ENCODE data around the gene CTU2. TPM values are rescaled to one million over a fixed set of nuclear protein-coding genes. Genes with fewer than 3 reads are reported as not detected.

The CTU2 gene
- total RNA-seq, 1 donor from 2014 or later: 20.8 TPM

DNA sequence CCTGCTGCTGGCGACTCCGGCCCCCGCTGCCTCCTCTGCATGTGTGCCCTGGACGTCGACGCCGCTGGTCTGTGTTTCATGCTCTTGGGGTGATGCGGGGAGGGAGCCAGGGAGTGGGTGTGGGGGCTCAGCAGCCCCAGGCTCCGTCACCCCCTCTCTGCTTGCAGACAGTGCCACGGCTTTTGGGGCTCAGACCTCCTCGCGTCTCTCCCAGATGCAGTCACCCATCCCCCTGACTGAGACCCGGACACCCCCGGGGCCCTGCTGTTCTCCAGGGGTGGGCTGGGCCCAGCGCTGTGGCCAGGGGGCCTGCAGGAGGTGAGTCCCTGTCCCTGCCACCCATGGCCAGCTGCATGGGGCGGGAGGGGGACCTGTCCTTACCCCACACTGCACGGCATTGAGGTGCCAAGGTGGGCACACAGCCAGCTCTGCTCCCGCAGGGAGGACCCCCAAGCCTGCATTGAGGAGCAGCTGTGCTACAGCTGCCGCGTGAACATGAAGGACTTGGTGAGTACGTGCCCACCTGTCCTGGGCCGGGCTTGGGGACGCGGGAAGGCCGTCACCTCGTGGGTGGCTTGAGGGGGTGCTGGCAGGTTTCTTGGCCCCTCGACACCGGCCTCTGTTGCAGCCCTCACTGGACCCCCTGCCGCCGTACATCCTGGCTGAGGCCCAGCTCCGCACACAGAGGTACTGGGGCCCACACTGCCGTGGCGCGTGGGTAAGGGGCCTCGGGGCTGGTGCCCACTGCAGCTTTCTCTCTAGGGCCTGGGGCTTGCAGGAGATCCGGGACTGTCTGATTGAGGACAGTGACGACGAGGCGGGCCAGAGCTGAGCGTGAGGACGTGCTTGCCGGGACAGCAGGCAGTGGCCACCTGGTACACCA lies 8.4 kb downstream of the CTU2 start:
- TF ChIP-seq, protein P1, sequence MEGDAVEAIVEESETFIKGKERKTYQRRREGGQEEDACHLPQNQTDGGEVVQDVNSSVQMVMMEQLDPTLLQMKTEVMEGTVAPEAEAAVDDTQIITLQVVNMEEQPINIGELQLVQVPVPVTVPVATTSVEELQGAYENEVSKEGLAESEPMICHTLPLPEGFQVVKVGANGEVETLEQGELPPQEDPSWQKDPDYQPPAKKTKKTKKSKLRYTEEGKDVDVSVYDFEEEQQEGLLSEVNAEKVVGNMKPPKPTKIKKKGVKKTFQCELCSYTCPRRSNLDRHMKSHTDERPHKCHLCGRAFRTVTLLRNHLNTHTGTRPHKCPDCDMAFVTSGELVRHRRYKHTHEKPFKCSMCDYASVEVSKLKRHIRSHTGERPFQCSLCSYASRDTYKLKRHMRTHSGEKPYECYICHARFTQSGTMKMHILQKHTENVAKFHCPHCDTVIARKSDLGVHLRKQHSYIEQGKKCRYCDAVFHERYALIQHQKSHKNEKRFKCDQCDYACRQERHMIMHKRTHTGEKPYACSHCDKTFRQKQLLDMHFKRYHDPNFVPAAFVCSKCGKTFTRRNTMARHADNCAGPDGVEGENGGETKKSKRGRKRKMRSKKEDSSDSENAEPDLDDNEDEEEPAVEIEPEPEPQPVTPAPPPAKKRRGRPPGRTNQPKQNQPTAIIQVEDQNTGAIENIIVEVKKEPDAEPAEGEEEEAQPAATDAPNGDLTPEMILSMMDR (IDR thresholded peaks at IDR 0.05; ENCODE audit: unreplicated experiment): no peak
- no peaks in the 10 kb centered on the region for H3K4me1 Mint-ChIP-seq (ENCODE audit: unreplicated experiment)
- peaks cover 12% of the 10 kb centered on the region for H3K27me3 Mint-ChIP-seq (ENCODE audit: unreplicated experiment)
- DNase-seq (ENCODE audit: low spot score): no peak
- no peaks in the 10 kb centered on the region for H3K9me3 Mint-ChIP-seq (ENCODE audit: unreplicated experiment)
- no peak overlapping the region for H3K27ac Mint-ChIP-seq (ENCODE audit: unreplicated experiment)
- no peak overlapping the region for H3K4me3 Mint-ChIP-seq (ENCODE audit: unreplicated experiment)
- H3K36me3 Mint-ChIP-seq (ENCODE audit: low read depth, unreplicated experiment): peaks cover 12% of the 10 kb centered on the region

DNA sequence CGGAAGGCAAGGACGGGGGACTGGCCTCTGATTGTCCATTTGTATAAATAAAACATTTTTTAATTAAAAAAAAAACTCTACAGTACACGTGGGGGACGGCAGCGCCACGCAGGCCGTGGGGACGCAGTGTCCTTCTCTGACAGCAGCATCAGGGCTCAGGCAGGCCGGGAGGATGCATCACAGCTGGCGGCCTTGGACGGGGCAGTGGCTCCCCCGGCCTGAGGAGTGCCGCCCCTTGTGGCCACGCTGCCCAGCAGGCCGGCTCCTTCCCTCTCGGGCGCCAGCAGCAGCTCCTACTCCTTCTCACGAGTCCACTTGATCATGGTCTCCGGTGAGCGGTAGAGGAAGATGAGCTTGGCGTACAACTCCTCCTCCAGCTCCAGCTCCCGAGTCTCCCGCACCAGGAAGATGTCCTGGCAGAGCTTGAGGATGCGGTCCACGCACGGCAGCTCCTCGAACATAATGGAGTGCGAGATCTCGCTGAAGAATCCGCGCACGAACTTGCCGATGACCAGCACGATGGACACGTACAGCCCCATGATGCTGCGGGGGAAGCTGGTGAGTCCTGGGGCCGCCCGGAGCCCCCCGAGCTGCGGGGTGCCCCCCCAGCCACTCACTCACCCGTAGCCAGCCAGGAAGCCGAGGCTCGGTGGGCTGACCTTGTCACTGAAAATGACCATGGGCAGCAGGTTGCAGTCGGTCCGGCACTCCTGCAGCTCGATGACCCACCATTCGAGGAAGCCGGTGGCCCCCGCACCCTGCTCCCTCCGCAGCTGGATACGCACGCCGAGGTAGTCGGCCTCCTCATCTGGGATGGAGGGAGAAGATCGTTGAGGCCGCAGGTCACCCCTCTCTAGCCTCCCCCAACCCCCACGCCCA lies 9.2 kb downstream of the CTU2 start:
- no peaks in the 10 kb centered on the region for H3K4me1 Mint-ChIP-seq (ENCODE audit: unreplicated experiment)
- TF ChIP-seq, protein P1 (IDR thresholded peaks at IDR 0.05; ENCODE audit: unreplicated experiment): no peak
- peaks cover 15% of the 10 kb centered on the region for H3K36me3 Mint-ChIP-seq (ENCODE audit: low read depth, unreplicated experiment)
- H3K9me3 Mint-ChIP-seq (ENCODE audit: unreplicated experiment): no peaks in the 10 kb centered on the region
- DNase-seq (ENCODE audit: low spot score): no peak
- no peak overlapping the region for H3K27ac Mint-ChIP-seq (ENCODE audit: unreplicated experiment)
- peaks cover 13% of the 10 kb centered on the region for H3K27me3 Mint-ChIP-seq (ENCODE audit: unreplicated experiment)
- no peak overlapping the region for H3K4me3 Mint-ChIP-seq (ENCODE audit: unreplicated experiment)

DNA sequence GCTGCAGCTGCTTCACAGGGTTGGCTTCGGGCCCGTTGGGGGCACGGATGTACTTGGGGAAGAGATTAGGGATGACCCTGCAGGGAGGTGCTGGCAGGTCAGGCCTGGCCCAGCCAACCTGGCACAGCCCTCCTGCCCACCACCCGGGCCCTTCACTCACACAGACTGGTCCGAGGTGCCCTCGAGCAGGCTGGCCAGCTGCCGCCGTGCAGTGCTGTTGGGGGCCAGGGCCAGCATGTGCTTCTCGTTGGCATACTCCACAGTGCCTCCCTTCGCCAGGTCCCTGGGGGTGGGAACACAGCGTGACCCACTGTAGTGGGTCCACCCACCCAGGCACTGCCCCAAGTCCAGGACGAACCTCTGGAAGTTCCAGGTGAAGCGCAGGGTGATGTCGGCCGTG lies 9.9 kb downstream of the CTU2 start:
- Mint-ChIP-seq H3K27ac (ENCODE audit: unreplicated experiment) (no peak overlapping the region), H3K36me3 (ENCODE audit: low read depth, unreplicated experiment) (peaks cover 15% of the 10 kb centered on the region), H3K27me3 (ENCODE audit: unreplicated experiment) (peaks cover 13% of the 10 kb centered on the region), H3K4me1 (ENCODE audit: unreplicated experiment) (no peaks in the 10 kb centered on the region), H3K9me3 (ENCODE audit: unreplicated experiment) (no peaks in the 10 kb centered on the region), H3K4me3 (ENCODE audit: unreplicated experiment) (no peak overlapping the region)
- TF ChIP-seq, protein P1 (IDR thresholded peaks at IDR 0.05; ENCODE audit: unreplicated experiment): no peak
- DNase-seq (ENCODE audit: low spot score): no peak

DNA sequence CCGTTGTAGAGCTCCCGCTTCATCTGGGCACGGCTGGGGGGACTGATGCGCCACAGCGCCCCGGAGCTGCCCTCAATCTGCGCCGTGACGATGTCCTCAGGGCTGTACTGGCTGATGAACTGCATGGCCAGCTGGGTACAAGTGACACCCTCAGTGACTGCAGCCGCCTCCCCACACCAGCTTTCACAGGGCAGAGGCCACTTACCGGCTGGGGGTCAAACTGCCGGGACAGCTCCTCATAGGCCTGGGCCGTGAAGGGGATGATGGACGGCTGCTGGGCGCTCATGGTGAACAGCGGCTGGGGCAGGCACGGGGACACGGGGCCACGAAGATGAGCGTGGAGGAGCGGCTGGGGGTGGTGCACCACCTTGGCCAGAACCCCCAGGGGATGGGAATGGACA lies 10.3 kb downstream of the CTU2 start:
- no peak overlapping the region for H3K27ac Mint-ChIP-seq (ENCODE audit: unreplicated experiment)
- DNase-seq (ENCODE audit: low spot score): no peak
- no peak overlapping the region for H3K4me3 Mint-ChIP-seq (ENCODE audit: unreplicated experiment)
- H3K36me3 Mint-ChIP-seq (ENCODE audit: low read depth, unreplicated experiment): peaks cover 14% of the 10 kb centered on the region
- H3K9me3 Mint-ChIP-seq (ENCODE audit: unreplicated experiment): no peaks in the 10 kb centered on the region
- no peaks in the 10 kb centered on the region for H3K4me1 Mint-ChIP-seq (ENCODE audit: unreplicated experiment)
- TF ChIP-seq, protein P1 (IDR thresholded peaks at IDR 0.05; ENCODE audit: unreplicated experiment): no peak
- peaks cover 12% of the 10 kb centered on the region for H3K27me3 Mint-ChIP-seq (ENCODE audit: unreplicated experiment)

Data from endothelial cell (in vitro differentiated cells).